K562 (cell line): ENCODE data around the gene MSANTD4. TPM values are rescaled to one million over a fixed set of nuclear protein-coding genes. Genes with fewer than 3 reads are reported as not detected.
A peak's percentile ranks its signal among the peaks of the same experiment; 100 is the strongest.

Source experiments
- ATAC-seq: fragments of 200-7000 bp; cut with Tn5 transposase; 3 replicates; pipeline ENCODE4 v1.9.1; 2020; ENCODE audit warnings: moderate library complexity
- BruUV-seq: library from RNA; stranded (reverse); fragments of 400-500 nt; replicated peaks from 2 replicates; lab custom pipeline; 2021; lab: Mats Ljungman, UMichigan
- CTCF ChIA-PET: fragments of 300-600 bp; formaldehyde crosslinking; extraction: SDS; loops from one replicate; lab custom pipeline; 2021; ENCODE audit warnings: low intra/inter-chr PET ratio; lab: Yijun Ruan, JAX
- POLR2A ChIA-PET: fragments of 300-600, 350-650 bp; sonication (Branson Sonifier 250); formaldehyde crosslinking; extraction: SDS; loops from one replicate; lab custom pipeline; 2021; ENCODE audit warnings: antibody characterized with exemption, inconsistent platforms; lab: Yijun Ruan, JAX
- DNase-seq, 4 experiments: peaks; one replicate each; pipeline versions ENCODE4 v3.0.0 to v3.0.0-alpha.2; 2011 to 2018; ENCODE audit warnings: low spot score in 3 of 4, mixed read lengths in 3 of 4; ENCODE audit errors: extremely low read depth in 1 of 4
- FAIRE-seq: peaks from 2 replicates; lab custom pipeline; 2011; peaks lifted over from hg19 to GRCh38; lab: Jason Lieb, UNC
- H2AFZ ChIP-seq: 2 replicates; pipeline ENCODE4 v1.6.0; 2011; ENCODE audit warnings: low read depth, low read length, control low read depth, inconsistent platforms
- H3K27ac ChIP-seq: fragments of 200-600 bp; 3 replicates; pipeline ENCODE4 v1.8.0; 2011; ENCODE audit warnings: low read depth, mild to moderate bottlenecking, control low read depth, inconsistent platforms, low read length, moderate library complexity, mixed read lengths; ENCODE audit errors: extremely low read depth
- H3K27me3 ChIP-seq, 2 experiments: fragments of 300-600 bp in 1 of 2; 2 replicates in 1 of 2; 3 replicates in 1 of 2; pipeline versions ENCODE4 v1.6.0 to v1.8.0; 2011; ENCODE audit warnings: inconsistent platforms in 2 of 2, low read length in 2 of 2, mild to moderate bottlenecking in 1 of 2, mixed read lengths in 1 of 2, moderate library complexity in 1 of 2; ENCODE audit not compliant: control insufficient read depth in 2 of 2, insufficient read depth in 2 of 2
- H3K36me3 ChIP-seq: fragments of 300-600 bp; 3 replicates; pipeline ENCODE4 v1.8.0; 2011; ENCODE audit warnings: mild to moderate bottlenecking, low read length, inconsistent platforms; ENCODE audit not compliant: control insufficient read depth, insufficient read depth
- H3K4me1 ChIP-seq, 2 experiments: fragments of 200-600 bp in 1 of 2; replicated peaks in 1 of 2; 2 replicates in 1 of 2; 3 replicates in 1 of 2; pipeline versions ENCODE4 v1.5.1 to v1.8.0; 2011; ENCODE audit warnings: inconsistent platforms in 2 of 2, low read length in 2 of 2, mild to moderate bottlenecking in 1 of 2, mixed read lengths in 1 of 2, moderate library complexity in 1 of 2; ENCODE audit not compliant: control insufficient read depth in 2 of 2, insufficient read depth in 2 of 2
- H3K4me2 ChIP-seq: 2 replicates; pipeline ENCODE4 v1.6.1; 2011; ENCODE audit warnings: low read length, control low read depth, inconsistent platforms, mixed read lengths; ENCODE audit not compliant: insufficient read depth
- H3K4me3 ChIP-seq: fragments of 200-600 bp; sonication (generic), shearing (Covaris generic); 2 replicates; pipeline ENCODE4 v1.5.1; 2016; ENCODE audit warnings: control low read depth, inconsistent platforms
- H3K79me2 ChIP-seq: fragments of 200-600 bp; 3 replicates; pipeline ENCODE4 v1.8.0; 2011; ENCODE audit warnings: low read length, inconsistent platforms; ENCODE audit not compliant: control insufficient read depth, insufficient read depth
- H3K9ac ChIP-seq, 2 experiments: 2 replicates each; pipeline versions ENCODE4 v1.6.0 to v1.6.1; 2011; ENCODE audit warnings: low read depth in 2 of 2, low read length in 2 of 2, control low read depth in 1 of 2, inconsistent platforms in 1 of 2, mild to moderate bottlenecking in 1 of 2, mixed read lengths in 1 of 2; ENCODE audit not compliant: insufficient read depth in 1 of 2
- H3K9me1 ChIP-seq: one replicate; pipeline ENCODE4 v1.6.0; 2011; ENCODE audit warnings: inconsistent platforms, mild to moderate bottlenecking, low read length, moderate library complexity; ENCODE audit not compliant: control insufficient read depth, insufficient read depth
- H3K9me3 ChIP-seq: replicated peaks from 2 replicates; pipeline ENCODE4 v1.5.1; 2011; ENCODE audit warnings: low read depth, low read length, inconsistent platforms; ENCODE audit not compliant: control insufficient read depth, insufficient read depth
- H4K20me1 ChIP-seq: replicated peaks from 2 replicates; pipeline ENCODE4 v1.6.1; 2011; ENCODE audit warnings: low read length, inconsistent platforms, mixed read lengths; ENCODE audit not compliant: control insufficient read depth, insufficient read depth
- DLX4 ChIP-seq: fragments of 250-450 bp; sonication (Bioruptor Pico); IDR thresholded peaks from 2 replicates; pipeline ENCODE4 v1.6.1; 2021; ENCODE audit warnings: mild to moderate bottlenecking
- NR0B1 ChIP-seq: fragments of 450-650 bp; IDR thresholded peaks from one replicate; pipeline ENCODE4 v1.6.1; 2018; ENCODE audit warnings: mild to moderate bottlenecking, moderate library complexity; ENCODE audit not compliant: partially characterized antibody
- PHF21A ChIP-seq: fragments of 450-650 bp; IDR thresholded peaks from 2 replicates; pipeline ENCODE4 v1.6.1; 2017; ENCODE audit warnings: low read depth, borderline replicate concordance
- PTTG1 ChIP-seq: fragments of 450-650 bp; IDR thresholded peaks from 2 replicates; pipeline ENCODE4 v1.6.1; 2016; ENCODE audit warnings: low read depth, mild to moderate bottlenecking, missing genetic modification characterization, missing compliant biosample characterization
- RFX1 ChIP-seq: fragments of 450-650 bp; IDR thresholded peaks from 2 replicates; pipeline ENCODE4 v1.6.1; 2016; ENCODE audit warnings: mild to moderate bottlenecking, moderate library complexity
- ZFPM2 ChIP-seq: fragments of 250-450 bp; sonication (Bioruptor Pico); IDR thresholded peaks from 2 replicates; pipeline ENCODE4 v1.5.1; 2022; ENCODE audit warnings: mild to moderate bottlenecking
- ZNF184 ChIP-seq: sonication (generic); formaldehyde crosslinking; IDR thresholded peaks from 2 replicates; pipeline ENCODE4 v1.5.0; 2020; ENCODE audit warnings: missing genetic modification reagents
- WGBS: fragments of 100-300 bp; shearing (Covaris generic); methylation state at CpG from one replicate; pipeline ENCODE4 v1.1.6; 2016; ENCODE audit warnings: low coverage, mixed read lengths; ENCODE audit not compliant: insufficient coverage; ENCODE audit errors: missing lambda C conversion rate; 5-methylcytosine and 5-hydroxymethylcytosine counted together
- in situ Hi-C: fragments of 300-500 bp; cut with MboI; formaldehyde crosslinking; loops from 4 replicates; pipeline ENCODE4 v1.15.0; 2018; ENCODE audit warnings: inconsistent platforms, mixed read lengths
- intact Hi-C: fragments of 100-400 bp; cut with micrococcal nuclease; formaldehyde crosslinking; loops from 2 replicates; pipeline ENCODE4 v1.14.2; 2022
- polyA plus RNA-seq, 8 experiments: library from polyadenylated mRNA; depleted of rRNA in 4 of 8; stranded (reverse) in 5 of 8; unstranded in 3 of 8; fragments of >200 nt; fragmentation: Nextera tagmentation in 2 of 8; fragmentation: Illumina TruSeq in 1 of 8; extraction: Ambion mirVana in 2 of 8; extraction: Trizol in 1 of 8; gene quantifications; 2 replicates each; pipeline versions ENCODE4 v1.2.1 to v1.2.3, GENCODE V29; 2011 to 2014; ENCODE audit warnings: inconsistent platforms in 1 of 8, missing spikeins in 1 of 8
- total RNA-seq, 7 experiments: library from RNA; depleted of rRNA in 6 of 7; stranded (reverse); fragments of >200 nt in 6 of 7; fragmentation: Illumina TruSeq in 2 of 7; extraction: Trizol in 2 of 7; gene quantifications; 2 replicates each; pipeline versions ENCODE4 v1.2.1 to v1.2.3, GENCODE V29; 2011 to 2021; ENCODE audit warnings: low replicate concordance in 1 of 7

Gene MSANTD4
- total and polyA plus RNA-seq, 9 of the 15 experiments (the other 6 are each of a cell fraction or from before 2014, with no cell fraction given), result 5.0 to 16.4 (median 10.2) TPM

- TF ChIP-seq ZNF184 (CRISPR knock-in tag), result no peak
- no peak for TF ChIP-seq ZFPM2
- TF ChIP-seq DLX4 (CRISPR knock-in tag), result no peak
- TF ChIP-seq NR0B1, result no peak
- TF ChIP-seq PHF21A, result no peak
Observed at GRCh38 chr11:106031202-106031810, 9.3 kb upstream of the MSANTD4 start (continued).

GRCh38 chr11:106030609-106031008 lies 8.6 kb upstream of the MSANTD4 start:
- no peak for FAIRE-seq
- H3K27ac ChIP-seq, result no peak overlapping the region
- H4K20me1 ChIP-seq, result no peaks in the 10 kb centered on the region
- ChIA-PET POLR2A (no interaction called here), CTCF (no interaction called here)
- no peak overlapping the region for H3K4me2 ChIP-seq
- no peaks in the 10 kb centered on the region for H3K27me3 ChIP-seq
- H2AFZ ChIP-seq, result no peak overlapping the region
- in situ Hi-C loops, result no loop called here
- no peaks in the 10 kb centered on the region for H3K9me3 ChIP-seq
- H3K36me3 ChIP-seq, result no peaks in the 10 kb centered on the region
- no peak overlapping the region for H3K9ac ChIP-seq
- H3K4me3 ChIP-seq, result no peak overlapping the region
- no TSS peak for BruUV-seq
- DNase-seq, result no peak
- 7% methylated on average over 4 of the region's 4 CpGs for WGBS
- intact Hi-C loops, result no loop called here
- no peak for ATAC-seq
- H3K9me1 ChIP-seq, result no peaks in the 10 kb centered on the region
- no peaks in the 10 kb centered on the region for H3K4me1 ChIP-seq
- H3K79me2 ChIP-seq, result no peaks in the 10 kb centered on the region
- TF ChIP-seq RFX1, result peak; percentile 67
- no peak for TF ChIP-seq PTTG1 (tag)
